B cell (primary cell): ENCODE measurements around the gene DCAF15. TPM values are rescaled to one million over a fixed set of nuclear protein-coding genes. Genes with fewer than 3 reads are reported as not detected.

Source experiments
- ATAC-seq: fragments of 200-7000 bp; cut with Tn5 transposase; one replicate; pipeline ENCODE4 v1.10.0; 2021; ENCODE audit warnings: low read depth, mild to moderate bottlenecking, moderate number of reproducible peaks, moderate library complexity
- CTCF ChIA-PET: fragments of 350-600 bp; sonication (Branson Sonifier 250); formaldehyde crosslinking; loops from one replicate; lab custom pipeline; 2021; ENCODE audit warnings: antibody characterized with exemption, inconsistent platforms; lab: Charles Lee
- POLR2A ChIA-PET: fragments of 350-600 bp; sonication (Branson Sonifier 250); formaldehyde crosslinking; loops from one replicate; lab custom pipeline; 2021; ENCODE audit warnings: antibody characterized with exemption; lab: Charles Lee
- DNase-seq: peaks from one replicate; pipeline ENCODE4 v3.0.0; 2013
- H2AFZ ChIP-seq: 2 replicates; pipeline ENCODE4 v1.6.1; 2012; ENCODE audit warnings: mild to moderate bottlenecking, low read depth, low read length; ENCODE audit not compliant: insufficient read depth, poor library complexity, severe bottlenecking
- H3K27ac ChIP-seq, 2 donors: 1 replicate in 1 of 2; 2 replicates in 1 of 2; pipeline ENCODE4 v1.5.1; 2012 to 2013; ENCODE audit warnings: low read length in 2 of 2, mild to moderate bottlenecking in 2 of 2, moderate library complexity in 1 of 2
- H3K27me3 ChIP-seq, 4 experiments: fragments of 200-600 bp in 1 of 4; sonication (generic) in 1 of 4; replicated peaks in 1 of 4; 1 replicate in 2 of 4; 2 replicates in 2 of 4; pipeline versions ENCODE4 v1.6.1 to v1.7.0; 2013 to 2016; ENCODE audit warnings: low read length in 3 of 4, mild to moderate bottlenecking in 2 of 4, mixed read lengths in 1 of 4, moderate library complexity in 1 of 4; ENCODE audit not compliant: insufficient read depth in 4 of 4, control insufficient read depth in 3 of 4; ENCODE audit errors: control extremely low read depth in 1 of 4
- H3K36me3 ChIP-seq, 2 experiments: replicated peaks in 1 of 2; 1 replicate in 1 of 2; 2 replicates in 1 of 2; pipeline versions ENCODE4 v1.6.1 to v1.7.1; 2013; ENCODE audit warnings: low read length in 1 of 2; ENCODE audit not compliant: insufficient read depth in 2 of 2, control insufficient read depth in 1 of 2; ENCODE audit errors: control extremely low read depth in 1 of 2, extremely low read depth in 1 of 2
- H3K4me1 ChIP-seq, 2 donors: fragments of 200-600 bp in 1 of 2; sonication (generic) in 1 of 2; 1 replicate in 1 of 2; 2 replicates in 1 of 2; pipeline versions ENCODE4 v1.5.1 to v1.6.1; 2013 to 2017; ENCODE audit warnings: low read length in 2 of 2; ENCODE audit not compliant: control insufficient read depth in 2 of 2, insufficient read depth in 2 of 2
- H3K4me2 ChIP-seq: replicated peaks from 2 replicates; pipeline ENCODE3; 2012; ENCODE audit warnings: mild to moderate bottlenecking, low read depth, low read length; ENCODE audit not compliant: poor library complexity, severe bottlenecking
- H3K4me3 ChIP-seq, 5 experiments: fragments of 200-600 bp in 1 of 5; sonication (generic) in 1 of 5; 1 replicate in 3 of 5; 2 replicates in 2 of 5; pipeline versions ENCODE4 v1.5.1 to v1.7.0; 2011 to 2016; ENCODE audit warnings: low read length in 4 of 5, mild to moderate bottlenecking in 4 of 5, low read depth in 2 of 5, control low read depth in 1 of 5, moderate library complexity in 1 of 5; ENCODE audit not compliant: insufficient read depth in 1 of 5; ENCODE audit errors: control extremely low read depth in 1 of 5, extremely low read depth in 1 of 5
- H3K79me2 ChIP-seq: fragments of 200-600 bp; sonication (generic); one replicate; pipeline ENCODE4 v1.6.0; 2016; ENCODE audit warnings: low read length; ENCODE audit not compliant: control insufficient read depth, insufficient read depth
- H3K9ac ChIP-seq: fragments of 200-600 bp; sonication (generic); 2 replicates; pipeline ENCODE4 v1.6.1; 2017; ENCODE audit warnings: mild to moderate bottlenecking, low read length, moderate library complexity
- H3K9me3 ChIP-seq, 3 donors: one replicate each; pipeline versions ENCODE4 v1.6.1 to v1.7.1; 2013; ENCODE audit warnings: low read length in 2 of 3; ENCODE audit not compliant: control insufficient read depth in 2 of 3, insufficient read depth in 1 of 3; ENCODE audit errors: control extremely low read depth in 1 of 3
- H4K20me1 ChIP-seq: 2 replicates; pipeline ENCODE4 v1.6.0; 2012; ENCODE audit warnings: mild to moderate bottlenecking, low read length; ENCODE audit not compliant: insufficient read depth, control insufficient read depth, poor library complexity, severe bottlenecking
- H3K27ac Mint-ChIP-seq: one replicate; pipeline ENCODE4 v1.8.0; 2021; ENCODE audit warnings: mixed read lengths
- H3K27me3 Mint-ChIP-seq: one replicate; pipeline ENCODE4 v1.8.0; 2021; ENCODE audit warnings: mixed read lengths
- H3K4me1 Mint-ChIP-seq: one replicate; pipeline ENCODE4 v1.8.0; 2021; ENCODE audit warnings: mixed read lengths
- H3K4me3 Mint-ChIP-seq: one replicate; pipeline ENCODE4 v1.8.0; 2021; ENCODE audit warnings: mixed read lengths
- H3K9me3 Mint-ChIP-seq: one replicate; pipeline ENCODE4 v1.8.0; 2022; ENCODE audit warnings: mixed read lengths; ENCODE audit not compliant: insufficient read depth
- EZH2 ChIP-seq: IDR thresholded peaks from 2 replicates; pipeline ENCODE4 v1.6.1; 2012; ENCODE audit warnings: borderline replicate concordance, low read depth, mild to moderate bottlenecking, moderate library complexity, low read length; ENCODE audit not compliant: insufficient read depth, poor library complexity, severe bottlenecking
- WGBS: methylation state at CpG from one replicate; pipeline ENCODE4 v1.1.5; 2013; ENCODE audit warnings: missing lambda C conversion rate; ENCODE audit not compliant: insufficient coverage; 5-methylcytosine and 5-hydroxymethylcytosine counted together
- intact Hi-C: fragments of 100-400 bp; cut with micrococcal nuclease; formaldehyde crosslinking; loops from one replicate; pipeline ENCODE4 v1.10.0; 2022
- polyA plus RNA-seq: library from polyadenylated mRNA; depleted of rRNA; stranded (reverse); fragments of >200 nt; gene quantifications from 2 replicates; pipeline ENCODE4 v1.2.3, GENCODE V29; 2012
- total RNA-seq, 2 donors: library from RNA; stranded (reverse); fragments of 120-200 nt in 1 of 2; gene quantifications; 1 replicate in 1 of 2; 2 replicates in 1 of 2; pipeline versions ENCODE4 v1.2.3 to v1.2.4, GENCODE V29; 2013 to 2022
- TF ChIP-seq, protein P1 (sequence below): fragments of 200-600 bp; IDR thresholded peaks from one replicate; pipeline ENCODE4 v1.8.0; 2022; ENCODE audit warnings: antibody characterized with exemption, mild to moderate bottlenecking

Gene DCAF15
- total and polyA plus RNA-seq, 2 donors (not counting 1 experiment from before 2014, with no cell fraction given), result 116 to 157 TPM

- intact Hi-C loops, result no loop called here
- H3K4me1 Mint-ChIP-seq, result peaks cover 13% of the 10 kb centered on the region
- Histone ChIP-seq H3K79me2 (peaks cover 12% of the 10 kb centered on the region), H3K27ac (no peak overlapping the region), H3K36me3 (peaks cover 0 to 18% of the 10 kb centered on the region in 2 experiments), H3K9ac (no peak overlapping the region), H3K4me1 (peaks cover 9 to 13% of the 10 kb centered on the region in 2 donors), H3K9me3 (peaks cover 0 to 4% (median 0%) of the 10 kb centered on the region in 3 donors), H2AFZ (no peak overlapping the region), H3K4me3 (no peak overlapping the region), H3K4me2 (no peak overlapping the region), H4K20me1 (no peaks in the 10 kb centered on the region), H3K27me3 (no peaks in the 10 kb centered on the region)
- no peak overlapping the region for H3K4me3 Mint-ChIP-seq
- H3K27me3 Mint-ChIP-seq, result no peaks in the 10 kb centered on the region
- CTCF ChIA-PET, result no interaction called here
- no peak for DNase-seq
- H3K9me3 Mint-ChIP-seq, result no peaks in the 10 kb centered on the region
- POLR2A ChIA-PET, result no interaction called here
- no peak for TF ChIP-seq EZH2
- TF ChIP-seq, protein P1, sequence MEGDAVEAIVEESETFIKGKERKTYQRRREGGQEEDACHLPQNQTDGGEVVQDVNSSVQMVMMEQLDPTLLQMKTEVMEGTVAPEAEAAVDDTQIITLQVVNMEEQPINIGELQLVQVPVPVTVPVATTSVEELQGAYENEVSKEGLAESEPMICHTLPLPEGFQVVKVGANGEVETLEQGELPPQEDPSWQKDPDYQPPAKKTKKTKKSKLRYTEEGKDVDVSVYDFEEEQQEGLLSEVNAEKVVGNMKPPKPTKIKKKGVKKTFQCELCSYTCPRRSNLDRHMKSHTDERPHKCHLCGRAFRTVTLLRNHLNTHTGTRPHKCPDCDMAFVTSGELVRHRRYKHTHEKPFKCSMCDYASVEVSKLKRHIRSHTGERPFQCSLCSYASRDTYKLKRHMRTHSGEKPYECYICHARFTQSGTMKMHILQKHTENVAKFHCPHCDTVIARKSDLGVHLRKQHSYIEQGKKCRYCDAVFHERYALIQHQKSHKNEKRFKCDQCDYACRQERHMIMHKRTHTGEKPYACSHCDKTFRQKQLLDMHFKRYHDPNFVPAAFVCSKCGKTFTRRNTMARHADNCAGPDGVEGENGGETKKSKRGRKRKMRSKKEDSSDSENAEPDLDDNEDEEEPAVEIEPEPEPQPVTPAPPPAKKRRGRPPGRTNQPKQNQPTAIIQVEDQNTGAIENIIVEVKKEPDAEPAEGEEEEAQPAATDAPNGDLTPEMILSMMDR, result no peak
- 100% methylated on average over 8 of the region's 8 CpGs for WGBS
- no peak overlapping the region for H3K27ac Mint-ChIP-seq
- ATAC-seq, result no peak
Observed at GRCh38 chr19:13908674-13909073, 43.6 kb upstream of the DCAF15 start.

DNA sequence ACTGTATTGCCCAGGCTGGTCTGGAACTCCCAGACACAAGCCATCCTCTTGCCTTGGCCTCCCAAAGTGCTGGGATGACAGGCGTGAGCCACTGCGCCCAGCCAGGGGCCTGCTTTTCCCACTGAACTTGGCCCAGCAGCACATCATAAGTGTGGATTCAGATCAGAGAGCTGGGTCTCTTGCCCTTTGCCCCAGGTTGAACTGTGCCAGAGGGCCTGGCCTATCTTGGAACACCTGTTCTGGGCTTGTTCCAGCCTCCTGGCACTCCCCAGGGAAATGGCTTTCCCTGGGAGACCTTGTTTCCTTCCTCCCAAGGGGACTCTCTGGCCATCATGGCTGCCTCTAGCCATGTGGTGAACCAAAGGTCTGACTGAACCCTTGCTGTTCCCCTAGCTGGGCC is 42.9 kb upstream of the DCAF15 start:
- POLR2A ChIA-PET, result interaction anchor here (0.6 kb wide), 1 partner anchor 186 kb away, joined by 5 read pairs; no protein-coding TSS in a partner anchor

More for the DNA sequence above, 42.9 kb upstream of the DCAF15 start:
- Histone ChIP-seq H3K79me2 (peaks cover 12% of the 10 kb centered on the region), H3K36me3 (peaks cover 0 to 21% of the 10 kb centered on the region in 2 experiments), H2AFZ (no peak overlapping the region), H3K27me3 (no peaks in the 10 kb centered on the region), H3K9me3 (peaks cover 0 to 4% (median 0%) of the 10 kb centered on the region in 3 donors), H3K27ac (no peak overlapping the region), H3K4me2 (no peak overlapping the region), H4K20me1 (no peaks in the 10 kb centered on the region), H3K9ac (no peak overlapping the region), H3K4me3 (no peak overlapping the region), H3K4me1 (peaks cover 9 to 13% of the 10 kb centered on the region in 2 donors)
- Mint-ChIP-seq H3K9me3 (no peaks in the 10 kb centered on the region), H3K27me3 (no peaks in the 10 kb centered on the region), H3K27ac (no peak overlapping the region), H3K4me1 (peaks cover 13% of the 10 kb centered on the region), H3K4me3 (no peak overlapping the region)
- CTCF ChIA-PET, result interaction anchor here (0.6 kb wide), 1 partner anchor 9 kb away, joined by 3 read pairs; no protein-coding TSS in a partner anchor
- no peak for ATAC-seq
- 100% methylated on average over 2 of the region's 2 CpGs for WGBS
- intact Hi-C loops, result no loop called here
- TF ChIP-seq EZH2, result no peak
- TF ChIP-seq, protein P1, result no peak
- DNase-seq, result no peak
